GDM1 (cell line): ENCODE measurements around the gene SENP5.

Experiments used
- DNase-seq: peaks from one replicate; lab custom pipeline; 2025; lab: John Stamatoyannopoulos, UW

The SENP5 gene

DNA sequence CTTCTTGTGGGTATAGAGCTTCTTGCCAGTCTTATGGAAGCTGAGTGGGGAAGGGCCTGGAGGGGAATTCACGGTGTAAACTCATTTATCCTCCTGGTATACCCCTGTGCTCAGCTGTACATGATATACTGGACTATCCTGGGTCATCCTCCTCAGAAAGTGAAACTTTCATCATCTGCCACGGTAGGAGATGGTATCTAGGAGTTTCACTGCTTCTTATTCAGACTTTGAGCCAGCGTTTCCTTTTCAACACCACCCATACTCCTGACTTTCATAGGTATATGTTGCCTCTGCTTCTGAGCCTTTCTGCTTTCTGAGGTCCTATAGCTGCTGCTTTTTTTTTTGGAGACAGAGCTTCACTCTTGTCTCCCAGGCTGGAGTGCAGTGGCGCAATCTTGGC lies 15.6 kb downstream of the SENP5 start:
- DNase-seq, result no peak

DNA sequence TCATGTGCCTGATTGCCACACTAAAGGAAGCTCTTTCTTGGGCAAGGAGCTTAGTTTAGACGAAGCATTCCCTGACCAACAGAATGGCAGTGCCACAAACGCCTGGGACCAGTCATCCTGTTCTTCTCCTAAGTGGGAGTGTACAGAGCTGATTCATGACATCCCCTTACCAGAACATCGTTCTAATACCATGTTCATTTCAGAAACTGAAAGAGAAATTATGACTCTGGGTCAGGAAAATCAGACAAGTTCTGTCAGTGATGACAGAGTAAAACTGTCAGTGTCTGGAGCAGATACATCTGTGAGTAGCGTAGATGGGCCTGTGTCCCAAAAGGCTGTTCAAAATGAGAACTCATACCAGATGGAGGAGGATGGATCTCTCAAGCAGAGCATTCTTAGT lies 18.4 kb downstream of the SENP5 start:
- DNase-seq, result no peak

- no peak for DNase-seq
Observed at GRCh38 chr3:196889844-196890708, 22.4 kb downstream of the SENP5 start.

- DNase-seq, result no peak
Observed at GRCh38 chr3:196894557-196895295, 27.0 kb downstream of the SENP5 start.

DNA sequence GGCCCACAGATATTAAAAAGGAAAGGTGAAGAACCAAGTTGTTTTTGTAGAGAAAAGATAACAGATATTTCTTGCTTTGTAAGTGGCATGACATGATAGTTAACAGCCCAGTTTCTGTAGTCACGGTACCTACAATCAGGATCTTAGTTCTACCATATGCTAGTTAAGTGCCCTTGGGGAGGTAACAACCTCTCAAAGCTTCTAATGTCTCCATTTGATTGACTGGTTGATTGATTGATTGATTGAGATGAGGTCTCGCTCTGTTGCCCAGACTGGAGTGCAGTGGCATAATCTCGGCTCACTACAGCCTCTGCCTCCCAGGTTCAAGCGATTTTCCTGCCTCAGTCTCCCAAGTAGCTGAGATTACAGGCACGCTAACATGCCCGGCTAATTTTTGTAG lies 28.5 kb downstream of the SENP5 start:
- no peak for DNase-seq

GRCh38 chr3:196901768-196902167 lies 34.0 kb downstream of the SENP5 start:
- no peak for DNase-seq

- DNase-seq, result no peak
Observed at GRCh38 chr3:196902296-196902695, 34.6 kb downstream of the SENP5 start.

- DNase-seq, result no peak
Observed at GRCh38 chr3:196903740-196904139, 36.0 kb downstream of the SENP5 start.

DNA sequence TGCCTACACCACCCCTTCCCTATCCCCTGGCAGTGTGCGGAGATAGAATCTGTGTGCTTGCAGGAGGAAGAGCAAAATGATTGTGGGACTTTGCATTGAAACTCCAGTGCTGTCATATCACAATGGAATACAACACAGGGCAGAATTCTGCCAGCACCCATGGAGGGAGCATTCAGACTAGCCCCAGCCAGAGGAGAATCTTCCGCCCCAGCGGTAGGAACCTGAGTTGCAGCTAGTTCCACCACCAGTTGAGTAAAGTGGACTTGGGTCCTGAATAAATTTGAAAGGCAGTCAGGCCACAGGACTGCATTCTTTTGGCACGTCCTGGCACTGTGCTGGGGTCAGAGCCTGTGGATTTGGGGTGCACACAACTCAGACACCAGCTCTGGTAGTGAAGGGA lies 47.1 kb downstream of the SENP5 start:
- DNase-seq, result no peak

DNA sequence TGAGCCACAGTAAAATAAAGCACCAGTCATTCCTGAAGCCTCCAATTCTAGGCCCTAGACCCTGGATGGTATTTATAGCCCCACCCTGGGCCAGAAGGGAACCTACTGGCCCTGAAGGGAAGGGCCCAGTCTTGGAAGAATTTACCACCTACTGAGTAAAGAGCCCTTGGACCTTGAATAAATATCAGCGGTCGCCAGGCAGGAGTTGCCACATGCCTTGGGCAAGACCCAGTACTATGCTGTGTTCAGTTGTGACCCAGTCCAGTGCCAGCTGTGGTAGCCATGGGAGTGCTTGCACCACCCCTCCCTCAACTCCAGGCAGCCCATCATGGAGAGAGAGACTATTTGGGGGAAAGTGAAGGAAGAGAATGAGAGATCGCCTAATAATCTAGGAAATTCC lies 47.7 kb downstream of the SENP5 start:
- DNase-seq, result no peak

GRCh38 chr3:196916221-196916620 lies 48.5 kb downstream of the SENP5 start:
- no peak for DNase-seq

- DNase-seq, result no peak
Observed at GRCh38 chr3:196916995-196917394, 49.3 kb downstream of the SENP5 start.

GRCh38 chr3:196918968-196919367 lies 51.2 kb downstream of the SENP5 start:
- DNase-seq, result no peak

- no peak for DNase-seq
Observed at GRCh38 chr3:196920733-196921132, 53.0 kb downstream of the SENP5 start.

DNA sequence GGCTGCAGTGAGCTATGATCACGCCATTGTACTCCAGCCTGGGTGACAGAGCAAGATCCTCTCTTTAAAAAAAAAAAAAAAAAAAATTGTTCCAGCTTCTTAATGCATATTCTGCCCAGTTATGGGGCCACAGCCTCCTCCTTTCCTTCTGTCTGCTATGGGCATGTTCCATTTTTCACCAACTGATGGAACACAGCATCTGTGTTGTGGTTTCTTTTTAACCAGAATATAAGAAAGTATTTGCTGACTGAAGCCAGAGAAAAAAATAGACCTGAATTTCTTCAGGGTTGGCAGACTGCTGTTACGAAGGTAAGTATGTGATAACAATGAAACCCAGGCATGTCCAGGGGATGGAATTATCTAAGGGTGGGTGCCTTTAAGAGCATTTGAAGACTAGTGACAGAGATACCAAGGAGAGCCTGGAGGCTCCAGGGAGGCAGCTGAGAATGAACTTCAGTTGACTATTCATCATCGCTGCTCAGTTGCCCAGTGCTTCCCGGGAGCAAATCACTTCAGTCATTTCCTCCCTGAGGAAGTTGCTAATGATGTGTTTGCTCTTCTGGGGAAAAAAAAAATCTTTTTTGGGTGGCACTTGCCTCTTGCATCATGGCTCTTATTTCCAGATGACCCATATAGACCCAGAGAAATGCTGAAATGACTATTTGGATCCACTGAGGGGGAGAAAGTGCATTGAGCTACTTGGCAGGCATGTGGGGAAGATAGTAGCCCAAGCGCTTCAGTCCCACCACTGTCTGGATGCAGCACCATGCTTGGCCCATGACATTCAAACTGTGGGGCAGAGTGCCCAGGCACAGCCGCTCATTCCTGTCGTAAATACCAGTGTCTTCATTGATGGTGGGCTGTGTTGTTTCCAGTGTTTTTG lies 60.1 kb downstream of the SENP5 start:
- no peak for DNase-seq

DNA sequence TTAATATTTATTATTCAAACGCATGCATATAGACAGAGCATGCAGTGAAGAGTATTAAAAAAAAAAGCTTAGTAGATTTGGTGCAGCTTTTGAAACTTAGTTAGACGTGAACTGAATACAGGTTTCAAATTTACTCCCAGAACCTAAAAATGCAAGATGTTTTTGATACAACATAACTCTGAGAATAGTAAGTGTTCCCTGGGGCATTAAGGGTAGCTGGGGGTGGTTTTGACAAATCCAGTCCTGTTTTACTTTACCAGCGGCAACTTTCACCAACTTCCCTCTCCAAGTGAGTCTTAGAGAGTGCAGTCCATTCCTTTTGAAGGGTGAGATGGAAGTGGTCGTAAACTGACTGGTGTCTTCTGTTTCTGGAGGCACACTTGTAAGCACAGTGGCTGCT lies 63.4 kb downstream of the SENP5 start:
- DNase-seq, result no peak

GRCh38 chr3:196931828-196932587 lies 64.3 kb downstream of the SENP5 start:
- no peak for DNase-seq

- DNase-seq, result no peak
Observed at GRCh38 chr3:196932600-196932999, 64.9 kb downstream of the SENP5 start.

- DNase-seq, result no peak
Observed at GRCh38 chr3:196936288-196936687, 68.6 kb downstream of the SENP5 start.

GRCh38 chr3:196938124-196938523 lies 70.4 kb downstream of the SENP5 start:
- DNase-seq, result no peak

- DNase-seq, result no peak
Observed at GRCh38 chr3:196938576-196938975, 70.9 kb downstream of the SENP5 start.
